Nephron (organoid): ENCODE results near the gene NXPH4.

ENCODE experiments used
- H3K27ac Mint-ChIP-seq, 3 experiments: 2 replicates each; pipeline ENCODE4 v1.8.0; 2020; ENCODE audit warnings: mixed read lengths in 3 of 3, mild to moderate bottlenecking in 2 of 3, moderate library complexity in 1 of 3
- H3K27me3 Mint-ChIP-seq: 2 replicates; pipeline ENCODE4 v1.8.0; 2021; ENCODE audit warnings: low read depth, mild to moderate bottlenecking, moderate library complexity, mixed read lengths
- H3K36me3 Mint-ChIP-seq: 2 replicates; pipeline ENCODE4 v1.8.0; 2020; ENCODE audit warnings: low read depth, mixed read lengths
- H3K4me1 Mint-ChIP-seq: 2 replicates; pipeline ENCODE4 v1.8.0; 2020; ENCODE audit warnings: mixed read lengths
- H3K4me3 Mint-ChIP-seq, 3 experiments: 2 replicates each; pipeline ENCODE4 v1.8.0; 2020; ENCODE audit warnings: mild to moderate bottlenecking in 3 of 3, mixed read lengths in 3 of 3, moderate library complexity in 2 of 3
- H3K9me3 Mint-ChIP-seq: 2 replicates; pipeline ENCODE4 v1.8.0; 2020; ENCODE audit warnings: mixed read lengths
- CTCF ChIP-seq, 3 experiments: fragments of 200-600 bp; sonication (generic); IDR thresholded peaks; one replicate each; pipeline ENCODE4 v1.5.0; 2021; ENCODE audit warnings: antibody characterized with exemption in 3 of 3; ENCODE audit not compliant: unreplicated experiment in 3 of 3

The NXPH4 gene

DNA sequence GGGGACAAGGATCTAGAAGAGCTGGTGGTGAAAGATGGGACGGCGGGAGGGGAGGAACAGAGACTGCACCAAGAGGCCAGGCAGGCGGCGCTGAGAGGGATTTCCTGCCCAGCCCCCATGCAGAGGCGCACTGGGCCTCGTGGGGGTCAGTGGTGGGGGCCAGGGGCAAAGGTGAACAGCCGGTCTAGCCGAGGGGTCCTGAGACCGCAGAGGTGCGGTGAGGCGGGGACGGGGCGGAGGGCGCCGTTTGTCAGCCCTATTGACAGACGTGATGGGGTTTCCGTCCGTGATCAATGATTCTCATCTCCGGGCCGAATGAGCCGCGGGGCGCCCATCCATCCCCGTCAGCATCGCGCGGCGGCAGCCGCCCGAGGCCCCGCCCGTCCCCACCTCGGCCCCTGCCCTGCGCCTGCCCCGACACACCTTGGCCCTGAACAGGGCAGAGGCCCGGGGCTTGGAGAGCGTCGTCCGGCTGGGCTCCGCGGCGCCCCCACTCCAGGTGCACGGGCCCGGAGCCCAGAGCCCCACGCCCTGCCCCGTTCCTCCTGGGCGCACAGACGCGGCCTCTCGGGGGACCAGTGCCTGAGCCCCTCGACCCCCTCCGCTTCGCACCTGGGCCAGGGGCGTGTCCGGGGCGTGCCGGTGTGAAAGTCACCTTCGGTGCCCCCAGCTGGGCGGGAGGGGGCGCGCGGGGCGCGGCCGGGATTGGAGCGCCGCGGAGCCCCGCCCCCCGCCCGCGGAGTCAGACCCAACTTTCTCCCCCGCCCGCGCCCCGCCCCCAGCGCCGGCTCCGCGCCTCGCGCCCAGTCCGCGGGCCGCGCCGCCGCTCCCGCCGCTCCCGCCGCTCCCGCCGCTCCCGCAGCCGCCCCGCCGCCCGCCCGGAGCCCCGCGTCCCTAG is at the start of gene NXPH4:
Gene NXPH4, plus strand, starts transcription at position 781 of the 898 bp plus-strand sequence. CDS start 176 bp downstream, outside the sequence.
- Mint-ChIP-seq H3K4me3 (peak within 1 kb of the TSS; percentile 87 to 91 (median 88)), H3K36me3 (no peaks in the 10 kb centered on the region), H3K9me3 (no peaks in the 10 kb centered on the region), H3K27me3 (peaks cover 69% of the 10 kb centered on the region), H3K27ac (peak within 1 kb of the TSS in 2 of 3 experiments; percentile 46 to 47), H3K4me1 (peaks cover 61% of the 10 kb centered on the region)
- TF ChIP-seq CTCF (IDR thresholded peaks at IDR 0.05; ENCODE audit: unreplicated experiment in 3 of 3), result no peak

GRCh38 chr12:57166971-57167371 is 49.6 kb upstream of the NXPH4 start:
- Mint-ChIP-seq H3K4me1 (peaks cover 26% of the 10 kb centered on the region), H3K9me3 (no peaks in the 10 kb centered on the region), H3K4me3 (no peak overlapping the region), H3K27ac (peak overlapping the region in 1 of 3 experiments; percentile 45), H3K36me3 (peaks cover 66% of the 10 kb centered on the region), H3K27me3 (no peaks in the 10 kb centered on the region)
- TF ChIP-seq CTCF (IDR thresholded peaks at IDR 0.05; ENCODE audit: unreplicated experiment in 3 of 3), result no peak

DNA sequence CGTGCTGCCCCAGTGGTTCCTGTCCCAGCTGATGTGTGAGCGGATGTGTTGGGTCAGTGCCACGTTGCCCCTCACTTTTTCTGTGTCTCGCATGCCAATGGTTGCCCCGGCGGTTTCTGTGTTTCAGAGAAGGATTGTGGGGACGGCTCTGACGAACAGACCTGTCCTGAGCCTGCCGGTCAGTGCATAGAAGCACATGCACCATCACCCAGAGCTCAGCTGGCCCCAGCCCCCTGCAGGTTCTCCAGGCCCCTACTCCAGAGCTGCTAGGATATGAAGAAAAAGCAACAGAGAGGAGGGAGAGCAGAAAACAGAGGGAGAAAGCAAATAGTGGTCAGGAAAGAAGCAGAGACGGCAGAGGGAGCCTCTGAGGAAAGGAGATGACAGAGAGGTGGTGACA is 48.5 kb upstream of the NXPH4 start:
- peak overlapping the region in 1 of 3 experiments; percentile 3 for H3K4me3 Mint-ChIP-seq
- no peaks in the 10 kb centered on the region for H3K9me3 Mint-ChIP-seq
- no peaks in the 10 kb centered on the region for H3K27me3 Mint-ChIP-seq
- H3K36me3 Mint-ChIP-seq, result peaks cover 66% of the 10 kb centered on the region
- H3K4me1 Mint-ChIP-seq, result peaks cover 33% of the 10 kb centered on the region
- TF ChIP-seq CTCF (IDR thresholded peaks at IDR 0.05; ENCODE audit: unreplicated experiment in 3 of 3), result no peak
- peak overlapping the region in 2 of 3 experiments; percentile 1 to 87 for H3K27ac Mint-ChIP-seq

GRCh38 chr12:57169046-57169795 is 47.4 kb upstream of the NXPH4 start:
- no peaks in the 10 kb centered on the region for H3K9me3 Mint-ChIP-seq
- H3K4me3 Mint-ChIP-seq, result no peak overlapping the region
- H3K4me1 Mint-ChIP-seq, result peaks cover 33% of the 10 kb centered on the region
- H3K27me3 Mint-ChIP-seq, result no peaks in the 10 kb centered on the region
- peaks cover 62% of the 10 kb centered on the region for H3K36me3 Mint-ChIP-seq
- peak overlapping the region in 1 of 3 experiments; percentile 22 for H3K27ac Mint-ChIP-seq
- no peak for TF ChIP-seq CTCF (IDR thresholded peaks at IDR 0.05; ENCODE audit: unreplicated experiment in 3 of 3)

DNA sequence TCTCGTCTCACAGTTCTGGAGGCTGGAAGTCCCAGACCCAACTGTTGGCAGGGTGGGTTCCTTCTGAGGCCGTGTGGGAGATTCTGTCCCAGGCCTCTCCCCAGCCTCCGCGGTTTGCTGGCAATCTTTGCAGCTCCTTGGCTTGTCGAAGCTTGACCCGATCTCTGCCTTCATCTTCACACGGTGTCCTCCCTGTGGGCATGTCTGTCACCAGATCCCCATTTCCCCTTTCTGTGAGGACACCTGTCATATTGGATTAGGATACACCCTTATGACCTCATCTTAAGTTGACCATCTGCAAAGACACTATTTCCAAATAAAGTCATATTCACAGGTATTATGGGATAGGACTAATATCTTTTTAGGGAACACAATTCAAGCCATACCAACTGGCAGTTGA is 46.6 kb upstream of the NXPH4 start:
- H3K27ac Mint-ChIP-seq, result peak overlapping the region in 1 of 3 experiments; percentile 22
- no peaks in the 10 kb centered on the region for H3K27me3 Mint-ChIP-seq
- peaks cover 55% of the 10 kb centered on the region for H3K36me3 Mint-ChIP-seq
- H3K9me3 Mint-ChIP-seq, result no peaks in the 10 kb centered on the region
- H3K4me3 Mint-ChIP-seq, result no peak overlapping the region
- no peak for TF ChIP-seq CTCF (IDR thresholded peaks at IDR 0.05; ENCODE audit: unreplicated experiment in 3 of 3)
- peaks cover 33% of the 10 kb centered on the region for H3K4me1 Mint-ChIP-seq
